Left renal pelvis (tissue), 4 donors: ENCODE data around the gene GALNS. TPM values are rescaled to one million over a fixed set of nuclear protein-coding genes. Genes with fewer than 3 reads are reported as not detected.
A peak's percentile ranks its signal among the peaks of the same experiment; 100 is the strongest.
"Not testable (repeated sequence)": the region's sequence is repeated elsewhere in the genome, so short reads cannot be mapped to it uniquely, and the experiment has no call there.

Experiments used
- DNase-seq, 4 donors: peaks; one replicate each; pipeline ENCODE4 v3.0.0-alpha.2; 2013; ENCODE audit warnings: low read depth in 4 of 4, low spot score in 3 of 4
- polyA plus RNA-seq, 4 donors: library from polyadenylated mRNA; unstranded; fragments of 120-200 nt; gene quantifications; one replicate each; pipeline ENCODE4 v1.2.1, GENCODE V29; 2013; ENCODE audit not compliant: insufficient read length in 4 of 4

The GALNS gene
- polyA plus RNA-seq, 4 donors: 19.8 to 26.7 (median 22.1) TPM

GRCh38 chr16:88839745-88840599 lies 16.8 kb downstream of the GALNS start:
- DNase-seq: no peak

GRCh38 chr16:88839026-88839529 lies 17.7 kb downstream of the GALNS start:
- no peak for DNase-seq

- no peak for DNase-seq
These were observed 18.2 kb downstream of the GALNS start for GRCh38 chr16:88838566-88838965.

GRCh38 chr16:88837806-88838205 lies 18.9 kb downstream of the GALNS start:
- DNase-seq: no peak

GRCh38 chr16:88836791-88837190 lies 20.0 kb downstream of the GALNS start:
- no peak for DNase-seq

- DNase-seq: no peak
These were observed 20.9 kb downstream of the GALNS start for GRCh38 chr16:88835818-88836217.

- no peak for DNase-seq
These were observed 21.4 kb downstream of the GALNS start for GRCh38 chr16:88835383-88835782.

GRCh38 chr16:88834670-88835069 lies 22.1 kb downstream of the GALNS start:
- DNase-seq: no peak

- DNase-seq: no peak
These were observed 23.7 kb downstream of the GALNS start for GRCh38 chr16:88833086-88833485.

GRCh38 chr16:88831838-88832237 lies 24.9 kb downstream of the GALNS start:
- no peak for DNase-seq

GRCh38 chr16:88830783-88831182 lies 26.0 kb downstream of the GALNS start:
- DNase-seq: no peak

GRCh38 chr16:88830258-88830657 lies 26.5 kb downstream of the GALNS start:
- peak in 3 of 4 donors; percentile 41 to 62 (median 42) for DNase-seq

- DNase-seq: no peak
These were observed 28.0 kb downstream of the GALNS start for GRCh38 chr16:88828711-88829110.

GRCh38 chr16:88827727-88828126 lies 29.0 kb downstream of the GALNS start:
- no peak for DNase-seq

- DNase-seq: no peak
These were observed 30.5 kb downstream of the GALNS start for GRCh38 chr16:88826070-88826840.

GRCh38 chr16:88825146-88825545 lies 31.6 kb downstream of the GALNS start:
- no peak for DNase-seq

- no peak for DNase-seq
These were observed 32.3 kb downstream of the GALNS start for GRCh38 chr16:88824256-88825077.

GRCh38 chr16:88823646-88824045 lies 33.1 kb downstream of the GALNS start:
- DNase-seq: not testable (repeated sequence)

- no peak for DNase-seq
These were observed 34.3 kb downstream of the GALNS start for GRCh38 chr16:88822281-88823040.
